Left lung (tissue), 10 donors: ENCODE measurements around the gene MIB1. TPM values are rescaled to one million over a fixed set of nuclear protein-coding genes. Genes with fewer than 3 reads are reported as not detected.
A peak's percentile ranks its signal among the peaks of the same experiment; 100 is the strongest.

Experiments used
- ATAC-seq: fragments of 200-7000 bp; cut with Tn5 transposase; one replicate; pipeline ENCODE4 v1.9.1; 2020; ENCODE audit warnings: moderate library complexity
- DNase-seq, 4 donors: peaks; one replicate each; pipeline ENCODE4 v3.0.0-alpha.2; 2013 to 2020
- H3K27ac ChIP-seq, 2 donors: fragments of 200-600 bp; sonication (generic) in 1 of 2; one replicate each; pipeline versions ENCODE4 v1.5.0 to v1.8.0; 2020 to 2021
- H3K27me3 ChIP-seq, 2 donors: fragments of 200-600 bp; sonication (generic) in 1 of 2; one replicate each; pipeline versions ENCODE4 v1.5.0 to v1.8.0; 2020 to 2021
- H3K36me3 ChIP-seq, 2 donors: fragments of 200-600 bp; sonication (generic) in 1 of 2; one replicate each; pipeline versions ENCODE4 v1.5.0 to v1.8.0; 2020 to 2021
- H3K4me1 ChIP-seq, 2 donors: fragments of 200-600 bp; one replicate each; pipeline ENCODE4 v1.8.0; 2021
- H3K4me3 ChIP-seq, 2 donors: fragments of 200-600 bp; sonication (generic) in 1 of 2; one replicate each; pipeline versions ENCODE4 v1.5.0 to v1.8.0; 2020 to 2021; ENCODE audit warnings: mild to moderate bottlenecking in 1 of 2
- H3K9me3 ChIP-seq, 2 donors: fragments of 200-600 bp; sonication (generic) in 1 of 2; one replicate each; pipeline versions ENCODE4 v1.5.0 to v1.8.0; 2020 to 2021
- CTCF ChIP-seq, 2 donors: fragments of 200-600 bp; sonication (generic) in 1 of 2; IDR thresholded peaks; one replicate each; pipeline versions ENCODE4 v1.5.0 to v1.8.0; 2021; ENCODE audit warnings: antibody characterized with exemption in 2 of 2
- intact Hi-C, 2 donors: fragments of 100-400 bp; cut with DNase I; formaldehyde crosslinking; loops; one replicate each; pipeline versions ENCODE4 v1.11.2 to v1.14.2; 2022
- polyA plus RNA-seq, 6 donors: library from polyadenylated mRNA; unstranded; fragments of 120-200 nt; gene quantifications; one replicate each; pipeline ENCODE4 v1.2.1, GENCODE V29; 2013; ENCODE audit not compliant: insufficient read length in 6 of 6
- total RNA-seq, 2 donors: library from RNA; stranded (reverse); fragmentation: NEBNext Ultra II Directional; extraction: Animal tissue kit (Norgen Biotek cat#: 25700); gene quantifications; one replicate each; pipeline ENCODE4 v1.2.1, GENCODE V29; 2021
- donor health status: DM: no; HTN: yes; CAD: no.
- donor health status: DM: no; HTN: no; CAD: no.

MIB1 gene
- total and polyA plus RNA-seq, 8 donors: 26.3 to 64.3 (median 58.3) TPM

GRCh38 chr18:21897811-21898210, 157.2 kb downstream of the MIB1 start:
- ATAC-seq: peak; percentile 83
- DNase-seq: peak in 1 of 4 donors; percentile 56
- H3K36me3 ChIP-seq: no peaks in the 10 kb centered on the region
- no peaks in the 10 kb centered on the region for H3K9me3 ChIP-seq
- no peak overlapping the region for H3K27ac ChIP-seq
- peak; percentile 52 to 62 for TF ChIP-seq CTCF (IDR thresholded peaks at IDR 0.05)
- peaks cover 0 to 7% of the 10 kb centered on the region in 2 donors for H3K27me3 ChIP-seq
- no peaks in the 10 kb centered on the region for H3K4me1 ChIP-seq
- intact Hi-C loops: no loop called here
- H3K4me3 ChIP-seq: no peak overlapping the region

- Histone ChIP-seq H3K9me3 (no peaks in the 10 kb centered on the region), H3K4me3 (no peak overlapping the region), H3K27ac (no peak overlapping the region), H3K27me3 (peaks cover 0 to 7% of the 10 kb centered on the region in 2 donors), H3K36me3 (no peaks in the 10 kb centered on the region), H3K4me1 (no peaks in the 10 kb centered on the region)
- ATAC-seq: no peak
- intact Hi-C loops: loop anchor here in 1 of 2 donors (10.0 kb wide), 1 partner anchor 54 kb away; no protein-coding TSS in a partner anchor
- TF ChIP-seq CTCF (IDR thresholded peaks at IDR 0.05): no peak
- DNase-seq: no peak
These were observed 160.2 kb downstream of the MIB1 start for GRCh38 chr18:21900605-21901352.

GRCh38 chr18:21901423-21901945, 160.9 kb downstream of the MIB1 start:
- Histone ChIP-seq H3K36me3 (no peaks in the 10 kb centered on the region), H3K27ac (no peak overlapping the region), H3K4me1 (no peaks in the 10 kb centered on the region), H3K27me3 (peaks cover 0 to 7% of the 10 kb centered on the region in 2 donors), H3K9me3 (no peaks in the 10 kb centered on the region), H3K4me3 (no peak overlapping the region)
- intact Hi-C loops: loop anchor here in 1 of 2 donors (10.0 kb wide), 1 partner anchor 53 kb away; no protein-coding TSS in a partner anchor
- no peak for ATAC-seq
- no peak for DNase-seq
- TF ChIP-seq CTCF (IDR thresholded peaks at IDR 0.05): no peak

- H3K27me3 ChIP-seq: no peaks in the 10 kb centered on the region
- DNase-seq (peak in 1 of 4 donors; percentile 50), ATAC-seq (no peak)
- H3K36me3 ChIP-seq: no peaks in the 10 kb centered on the region
- no peak for TF ChIP-seq CTCF (IDR thresholded peaks at IDR 0.05)
- H3K4me3 ChIP-seq: no peak overlapping the region
- intact Hi-C loops: loop anchor here in 1 of 2 donors (10.0 kb wide), 1 partner anchor 51 kb away; no protein-coding TSS in a partner anchor
- no peaks in the 10 kb centered on the region for H3K9me3 ChIP-seq
- no peaks in the 10 kb centered on the region for H3K4me1 ChIP-seq
- H3K27ac ChIP-seq: no peak overlapping the region
These were observed 163.1 kb downstream of the MIB1 start for GRCh38 chr18:21903709-21904108.

GRCh38 chr18:21904856-21905255, 164.3 kb downstream of the MIB1 start:
- no peaks in the 10 kb centered on the region for H3K27me3 ChIP-seq
- peak in 1 of 4 donors; percentile 48 for DNase-seq
- no peak overlapping the region for H3K27ac ChIP-seq
- H3K4me1 ChIP-seq: no peaks in the 10 kb centered on the region
- no peaks in the 10 kb centered on the region for H3K9me3 ChIP-seq
- no peak overlapping the region for H3K4me3 ChIP-seq
- intact Hi-C loops: loop anchor here in 1 of 2 donors (10.0 kb wide), 1 partner anchor 50 kb away; no protein-coding TSS in a partner anchor
- no peak for TF ChIP-seq CTCF (IDR thresholded peaks at IDR 0.05)
- H3K36me3 ChIP-seq: no peaks in the 10 kb centered on the region
- ATAC-seq: no peak
